Calu3 (cell line): ENCODE measurements around the gene SLC4A5. TPM values are rescaled to one million over a fixed set of nuclear protein-coding genes. Genes with fewer than 3 reads are reported as not detected.

Source experiments
- BruUV-seq: library from RNA; stranded (reverse); fragments of 400-500 nt; replicated peaks from 2 replicates; lab custom pipeline; 2021; lab: Mats Ljungman, UMichigan
- CTCF ChIA-PET: fragments of 300-600 bp; sonication (Branson Sonifier 250); formaldehyde crosslinking; loops from one replicate; lab custom pipeline; 2022; ENCODE audit warnings: antibody characterized with exemption; lab: Charles Lee
- DNase-seq: peaks from one replicate; pipeline ENCODE4 v3.0.0; 2022
- H3K27ac Mint-ChIP-seq: one replicate; pipeline ENCODE4 v1.8.0; 2022; ENCODE audit warnings: mixed read lengths; ENCODE audit not compliant: unreplicated experiment
- H3K27me3 Mint-ChIP-seq: one replicate; pipeline ENCODE4 v1.8.0; 2022; ENCODE audit warnings: mixed read lengths; ENCODE audit not compliant: unreplicated experiment
- H3K36me3 Mint-ChIP-seq: one replicate; pipeline ENCODE4 v1.8.0; 2022; ENCODE audit warnings: mild to moderate bottlenecking, moderate library complexity, mixed read lengths; ENCODE audit not compliant: insufficient read depth, unreplicated experiment
- H3K4me1 Mint-ChIP-seq: one replicate; pipeline ENCODE4 v1.8.0; 2022; ENCODE audit warnings: mild to moderate bottlenecking, low read depth, mixed read lengths; ENCODE audit not compliant: unreplicated experiment
- H3K4me3 Mint-ChIP-seq: one replicate; pipeline ENCODE4 v1.8.0; 2022; ENCODE audit warnings: mild to moderate bottlenecking, low read depth, moderate library complexity, mixed read lengths; ENCODE audit not compliant: unreplicated experiment
- H3K9me3 Mint-ChIP-seq: one replicate; pipeline ENCODE4 v1.8.0; 2022; ENCODE audit warnings: low read depth, mixed read lengths; ENCODE audit not compliant: unreplicated experiment
- CTCF ChIP-seq: fragments of 200-600 bp; IDR thresholded peaks from one replicate; pipeline ENCODE4 v1.8.0; 2022; ENCODE audit warnings: antibody characterized with exemption; ENCODE audit not compliant: unreplicated experiment
- intact Hi-C: fragments of 100-400 bp; cut with micrococcal nuclease; formaldehyde crosslinking; loops from one replicate; pipeline ENCODE4 v1.10.0; 2022; ENCODE audit not compliant: unreplicated experiment
- total RNA-seq: library from RNA; stranded (reverse); gene quantifications from 2 replicates; pipeline ENCODE4 v1.2.3, GENCODE V29; 2022

Gene SLC4A5
- total RNA-seq, 1 experiment from 2014 or later, result 7.0 TPM

- no peak overlapping the region for H3K27ac Mint-ChIP-seq
- no TSS peak for BruUV-seq
- H3K9me3 Mint-ChIP-seq, result no peaks in the 10 kb centered on the region
- no peak for DNase-seq
- no peak overlapping the region for H3K4me3 Mint-ChIP-seq
- intact Hi-C loops, result no loop called here
- peaks cover 10% of the 10 kb centered on the region for H3K4me1 Mint-ChIP-seq
- CTCF ChIA-PET, result no interaction called here
- TF ChIP-seq CTCF, result no peak
- no peaks in the 10 kb centered on the region for H3K27me3 Mint-ChIP-seq
- peaks cover 5% of the 10 kb centered on the region for H3K36me3 Mint-ChIP-seq
Measured at GRCh38 chr2:74375838-74376237, 32.6 kb upstream of the SLC4A5 start.

DNA sequence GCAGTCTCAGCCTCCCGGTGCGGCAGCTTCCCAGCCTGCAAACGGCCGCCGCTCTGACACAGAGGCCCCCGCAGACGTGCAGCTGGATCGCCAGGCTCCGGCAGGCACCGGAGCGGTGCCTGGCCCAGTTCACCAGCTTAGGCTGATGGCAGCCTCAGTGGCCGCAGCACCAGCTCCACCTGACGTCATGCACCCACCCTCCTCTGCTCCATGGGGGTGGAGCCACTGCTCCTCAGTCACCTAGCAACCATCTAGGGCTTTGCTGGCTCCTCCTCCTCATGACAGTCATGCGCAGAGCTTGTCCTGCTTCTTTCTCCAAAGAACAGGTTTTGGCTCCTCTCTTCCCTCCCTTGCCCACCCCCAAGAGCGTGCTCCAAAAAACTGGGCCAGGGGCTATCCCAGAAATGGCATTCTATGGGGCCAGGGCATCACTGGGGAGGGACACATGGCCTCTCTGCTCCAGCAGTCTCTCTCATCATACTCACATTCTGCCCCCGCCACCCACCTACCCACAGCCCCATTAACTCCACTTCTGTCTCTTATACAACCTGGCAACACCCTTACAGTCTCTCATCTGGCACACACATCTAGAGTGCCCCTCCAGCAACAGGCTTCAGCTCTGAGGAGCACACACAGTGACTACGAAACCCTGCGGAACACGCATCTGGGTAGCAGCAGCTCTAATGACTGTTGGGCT, 31.4 kb upstream of the SLC4A5 start:
- Mint-ChIP-seq H3K9me3 (no peaks in the 10 kb centered on the region), H3K27me3 (no peaks in the 10 kb centered on the region), H3K4me1 (no peaks in the 10 kb centered on the region), H3K27ac (no peak overlapping the region), H3K36me3 (peaks cover 10% of the 10 kb centered on the region), H3K4me3 (no peak overlapping the region)
- CTCF ChIA-PET, result no interaction called here
- no TSS peak for BruUV-seq
- no peak for TF ChIP-seq CTCF
- intact Hi-C loops, result no loop called here
- DNase-seq, result no peak

DNA sequence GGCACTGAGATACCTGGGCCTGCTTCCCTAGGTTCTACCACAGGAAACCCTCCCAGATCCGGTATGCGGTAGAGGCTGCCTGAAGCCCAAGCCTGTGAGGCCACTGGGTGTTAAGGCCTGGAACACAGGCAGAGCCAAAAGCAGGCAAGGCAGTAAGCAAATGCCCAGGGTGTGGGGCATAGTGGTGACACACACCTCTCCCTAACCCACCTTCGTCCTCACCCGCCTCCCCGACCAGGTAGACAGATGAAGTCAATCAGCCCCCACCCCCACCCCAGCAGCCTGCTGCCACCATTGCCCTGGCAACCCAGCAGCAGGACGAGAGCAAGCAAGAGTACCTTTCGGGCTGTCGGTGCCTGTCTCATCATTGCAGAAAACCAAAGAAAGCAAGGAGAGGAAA, 30.8 kb upstream of the SLC4A5 start:
- intact Hi-C loops, result no loop called here
- no peaks in the 10 kb centered on the region for H3K27me3 Mint-ChIP-seq
- CTCF ChIA-PET, result no interaction called here
- no peaks in the 10 kb centered on the region for H3K4me1 Mint-ChIP-seq
- H3K27ac Mint-ChIP-seq, result no peak overlapping the region
- peaks cover 15% of the 10 kb centered on the region for H3K36me3 Mint-ChIP-seq
- no peak for TF ChIP-seq CTCF
- H3K9me3 Mint-ChIP-seq, result no peaks in the 10 kb centered on the region
- H3K4me3 Mint-ChIP-seq, result no peak overlapping the region
- no peak for DNase-seq
- no TSS peak for BruUV-seq

GRCh38 chr2:74373221-74373676, 30.0 kb upstream of the SLC4A5 start:
- intact Hi-C loops, result no loop called here
- H3K9me3 Mint-ChIP-seq, result no peaks in the 10 kb centered on the region
- no peak for TF ChIP-seq CTCF
- no peak overlapping the region for H3K4me3 Mint-ChIP-seq
- no peak overlapping the region for H3K27ac Mint-ChIP-seq
- H3K36me3 Mint-ChIP-seq, result peaks cover 10% of the 10 kb centered on the region
- DNase-seq, result peak; percentile 10
- CTCF ChIA-PET, result no interaction called here
- H3K27me3 Mint-ChIP-seq, result no peaks in the 10 kb centered on the region
- no peaks in the 10 kb centered on the region for H3K4me1 Mint-ChIP-seq
- BruUV-seq, result no TSS peak
